Lung (tissue), 12 donors: ENCODE results near the gene EXOC6B. TPM values are rescaled to one million over a fixed set of nuclear protein-coding genes. Genes with fewer than 3 reads are reported as not detected.

Experiments
- ATAC-seq: fragments of 200-7000 bp; cut with Tn5 transposase; one replicate; pipeline ENCODE4 v1.9.1; 2020; ENCODE audit warnings: moderate number of reproducible peaks; ENCODE audit not compliant: insufficient read depth, low FRiP score
- DNase-seq, 3 donors: peaks; one replicate each; pipeline ENCODE4 v3.0.0-alpha.2; 2013 to 2017
- H3K27ac ChIP-seq, 2 donors: one replicate each; pipeline ENCODE4 v1.5.1; 2013; ENCODE audit warnings: mild to moderate bottlenecking in 2 of 2, moderate library complexity in 2 of 2, control low read depth in 1 of 2, inconsistent platforms in 1 of 2, low read depth in 1 of 2, low read length in 1 of 2
- H3K27me3 ChIP-seq, 3 donors: one replicate each; pipeline ENCODE4 v1.5.1; 2013; ENCODE audit warnings: low read length in 2 of 3; ENCODE audit not compliant: control insufficient read depth in 3 of 3, insufficient read depth in 3 of 3
- H3K36me3 ChIP-seq, 4 donors: one replicate each; pipeline ENCODE4 v1.5.1; 2013; ENCODE audit warnings: low read length in 4 of 4, mild to moderate bottlenecking in 1 of 4, moderate library complexity in 1 of 4; ENCODE audit not compliant: control insufficient read depth in 4 of 4, insufficient read depth in 4 of 4
- H3K4me1 ChIP-seq, 5 donors: one replicate each; pipeline ENCODE4 v1.5.1; 2013; ENCODE audit warnings: low read length in 5 of 5, mild to moderate bottlenecking in 2 of 5, moderate library complexity in 1 of 5; ENCODE audit not compliant: control insufficient read depth in 5 of 5, insufficient read depth in 5 of 5
- H3K4me3 ChIP-seq: one replicate; pipeline ENCODE4 v1.5.1; 2013; ENCODE audit warnings: mild to moderate bottlenecking, control low read depth, moderate library complexity
- H3K9ac ChIP-seq, 2 donors: one replicate each; pipeline ENCODE4 v1.5.1; 2013; ENCODE audit warnings: low read length in 2 of 2, control low read depth in 1 of 2; ENCODE audit not compliant: insufficient read depth in 1 of 2
- H3K9me3 ChIP-seq, 4 donors: one replicate each; pipeline ENCODE4 v1.5.1; 2013; ENCODE audit warnings: low read length in 3 of 4, mild to moderate bottlenecking in 1 of 4, moderate library complexity in 1 of 4; ENCODE audit not compliant: control insufficient read depth in 4 of 4, insufficient read depth in 3 of 4
- WGBS, 2 donors: extraction: QIAGEN DNeasy Blood & Tissue Kit; methylation state at CpG; one replicate each; pipeline ENCODE4 v1.1.7; 2013; 5-methylcytosine and 5-hydroxymethylcytosine counted together
- polyA plus RNA-seq, 2 donors: library from polyadenylated mRNA; stranded (reverse); fragments of 200-250 nt; gene quantifications; one replicate each; pipeline ENCODE4 v1.2.1, GENCODE V29; 2013
- total RNA-seq, 2 donors: library from RNA; depleted of rRNA in 1 of 2; stranded (reverse); fragments of >200 nt in 1 of 2; gene quantifications; one replicate each; pipeline ENCODE4 v1.2.1, GENCODE V29; 2014 to 2021
- TF ChIP-seq, protein P1 (sequence below): IDR thresholded peaks from 2 replicates; pipeline ENCODE4 v1.5.1; 2012; ENCODE audit warnings: mild to moderate bottlenecking; ENCODE audit errors: control extremely low read depth, extremely low read depth
- donor health status: control.
- donor health status: control.
- donor health status: Bipolar disorder and iron deficiency.
- donor health status: healthy.
- donor health status: DM: yes; HTN: yes; CAD: no.

EXOC6B gene
- total and polyA plus RNA-seq, 4 donors = 3.3 to 46.0 (median 12.7) TPM

DNA sequence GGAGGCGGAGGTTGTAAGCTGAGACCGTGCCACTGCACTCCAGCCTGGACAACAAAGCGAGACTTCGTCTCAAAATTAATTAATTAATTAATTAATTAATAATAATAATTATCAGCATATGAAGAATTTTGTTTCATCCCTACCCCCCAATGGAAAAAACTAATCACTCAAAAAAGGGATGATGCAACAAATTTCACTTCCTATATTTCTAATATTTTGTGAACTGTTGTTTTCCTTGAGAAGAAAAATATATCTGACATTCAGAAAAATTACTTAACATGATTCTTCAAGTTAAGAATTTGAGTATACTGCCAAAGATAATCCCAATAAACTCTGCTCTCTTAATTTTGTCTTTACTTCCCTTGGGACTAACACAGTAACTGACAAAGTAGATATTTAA is 28.1 kb downstream of the EXOC6B start:
- ATAC-seq = no peak
- Histone ChIP-seq H3K9ac (no peak overlapping the region), H3K27ac (no peak overlapping the region), H3K36me3 (no peaks in the 10 kb centered on the region), H3K27me3 (no peaks in the 10 kb centered on the region), H3K4me1 (peaks cover 0 to 15% (median 9%) of the 10 kb centered on the region in 5 donors), H3K9me3 (no peaks in the 10 kb centered on the region), H3K4me3 (no peak overlapping the region)
- TF ChIP-seq, protein P1, sequence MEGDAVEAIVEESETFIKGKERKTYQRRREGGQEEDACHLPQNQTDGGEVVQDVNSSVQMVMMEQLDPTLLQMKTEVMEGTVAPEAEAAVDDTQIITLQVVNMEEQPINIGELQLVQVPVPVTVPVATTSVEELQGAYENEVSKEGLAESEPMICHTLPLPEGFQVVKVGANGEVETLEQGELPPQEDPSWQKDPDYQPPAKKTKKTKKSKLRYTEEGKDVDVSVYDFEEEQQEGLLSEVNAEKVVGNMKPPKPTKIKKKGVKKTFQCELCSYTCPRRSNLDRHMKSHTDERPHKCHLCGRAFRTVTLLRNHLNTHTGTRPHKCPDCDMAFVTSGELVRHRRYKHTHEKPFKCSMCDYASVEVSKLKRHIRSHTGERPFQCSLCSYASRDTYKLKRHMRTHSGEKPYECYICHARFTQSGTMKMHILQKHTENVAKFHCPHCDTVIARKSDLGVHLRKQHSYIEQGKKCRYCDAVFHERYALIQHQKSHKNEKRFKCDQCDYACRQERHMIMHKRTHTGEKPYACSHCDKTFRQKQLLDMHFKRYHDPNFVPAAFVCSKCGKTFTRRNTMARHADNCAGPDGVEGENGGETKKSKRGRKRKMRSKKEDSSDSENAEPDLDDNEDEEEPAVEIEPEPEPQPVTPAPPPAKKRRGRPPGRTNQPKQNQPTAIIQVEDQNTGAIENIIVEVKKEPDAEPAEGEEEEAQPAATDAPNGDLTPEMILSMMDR = no peak
- DNase-seq = no peak
- 97 to 99% methylated on average over 4 of the region's 4 CpGs for WGBS, 2 donors

DNA sequence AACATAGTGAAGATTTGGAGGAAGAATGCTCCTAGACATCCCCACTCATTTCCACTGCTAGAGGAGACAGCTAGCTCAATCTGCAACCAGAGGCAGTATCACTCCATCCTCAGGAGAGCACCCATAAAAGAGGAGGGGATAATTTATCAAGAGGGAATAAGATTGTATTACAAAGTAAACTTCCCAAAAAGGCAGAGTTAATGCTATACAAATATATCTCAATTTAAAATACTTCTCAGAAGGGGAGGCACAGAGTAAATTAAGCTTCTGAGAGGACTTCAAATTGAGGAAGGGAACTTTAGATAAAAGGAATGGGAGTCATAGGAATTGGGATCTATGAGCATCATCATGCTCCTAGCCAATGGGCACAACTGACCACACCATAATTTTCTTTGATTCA is 29.1 kb downstream of the EXOC6B start:
- Histone ChIP-seq H3K9ac (no peak overlapping the region), H3K9me3 (no peaks in the 10 kb centered on the region), H3K36me3 (no peaks in the 10 kb centered on the region), H3K27me3 (no peaks in the 10 kb centered on the region), H3K4me3 (no peak overlapping the region), H3K4me1 (peaks cover 0 to 14% (median 9%) of the 10 kb centered on the region in 5 donors), H3K27ac (no peak overlapping the region)
- ATAC-seq (no peak), DNase-seq (no peak)
- TF ChIP-seq, protein P1 = no peak

DNA sequence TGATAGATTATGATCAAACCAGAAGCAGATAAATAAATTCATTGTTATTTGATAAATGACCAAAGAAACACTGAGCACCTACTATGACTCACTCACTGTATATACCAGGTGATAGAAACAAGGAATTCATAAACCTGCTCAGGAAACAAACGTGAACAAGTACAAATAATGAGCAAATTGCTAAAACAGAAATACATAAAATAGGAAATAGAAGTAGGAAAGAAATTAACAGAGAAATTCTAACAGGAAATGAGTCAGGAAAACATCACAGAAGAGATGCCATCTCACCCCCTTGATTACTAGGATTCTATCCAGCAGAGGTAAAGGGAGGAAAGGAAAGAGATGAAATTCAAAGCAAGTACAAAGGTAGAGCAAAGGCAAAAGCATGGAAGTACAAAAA is 31.3 kb downstream of the EXOC6B start:
- no peak for ATAC-seq
- 43 to 45% methylated on average over 1 of the region's 1 CpG for WGBS, 2 donors
- H3K27ac ChIP-seq = peak overlapping the region in 1 of 2 donors; percentile 86

More for the DNA sequence above, 31.3 kb downstream of the EXOC6B start:
- Histone ChIP-seq H3K4me1 (peaks cover 0 to 18% (median 9%) of the 10 kb centered on the region in 5 donors), H3K4me3 (no peak overlapping the region), H3K27me3 (no peaks in the 10 kb centered on the region), H3K9ac (no peak overlapping the region), H3K9me3 (no peaks in the 10 kb centered on the region), H3K36me3 (no peaks in the 10 kb centered on the region)
- TF ChIP-seq, protein P1 = no peak
- DNase-seq = no peak
